ENCODE data around the gene CLASP2. TPM values are rescaled to one million over a fixed set of nuclear protein-coding genes. Genes with fewer than 3 reads are reported as not detected.
A peak's percentile ranks its signal among the peaks of the same experiment; 100 is the strongest.

Gene CLASP2
- polyA plus RNA-seq, 1 experiment: 27.4 TPM

- CTCF ChIA-PET: interaction anchor here (0.6 to 2.1 kb wide), 6 partner anchors 25 to 643 kb away, joined by 3 to 22 read pairs (median 4); no protein-coding TSS in a partner anchor
These were observed 513 bp downstream of the CLASP2 start for GRCh38 chr3:33717616-33717865.

GRCh38 chr3:33716227-33716626, 1.8 kb downstream of the CLASP2 start:
- Histone ChIP-seq H3K9me3 (ENCODE audit: control insufficient read depth, insufficient read depth, low read length) (no peaks in the 10 kb centered on the region; the same call in 1 of the 2 replicates), H3K4me3 (ENCODE audit: low read depth, low read length) (peak overlapping the region; percentile 78), H3K27me3 (ENCODE audit: control insufficient read depth, insufficient read depth, low read length) (no peaks in the 10 kb centered on the region), H3K27ac (ENCODE audit: low read depth, low read length) (no peak overlapping the region)
- CTCF ChIA-PET: interaction anchor here (0.6 to 2.1 kb wide), 13 partner anchors 23 to 343 kb away, joined by 3 to 22 read pairs (median 5); no protein-coding TSS in a partner anchor
- TF ChIP-seq, protein P1, sequence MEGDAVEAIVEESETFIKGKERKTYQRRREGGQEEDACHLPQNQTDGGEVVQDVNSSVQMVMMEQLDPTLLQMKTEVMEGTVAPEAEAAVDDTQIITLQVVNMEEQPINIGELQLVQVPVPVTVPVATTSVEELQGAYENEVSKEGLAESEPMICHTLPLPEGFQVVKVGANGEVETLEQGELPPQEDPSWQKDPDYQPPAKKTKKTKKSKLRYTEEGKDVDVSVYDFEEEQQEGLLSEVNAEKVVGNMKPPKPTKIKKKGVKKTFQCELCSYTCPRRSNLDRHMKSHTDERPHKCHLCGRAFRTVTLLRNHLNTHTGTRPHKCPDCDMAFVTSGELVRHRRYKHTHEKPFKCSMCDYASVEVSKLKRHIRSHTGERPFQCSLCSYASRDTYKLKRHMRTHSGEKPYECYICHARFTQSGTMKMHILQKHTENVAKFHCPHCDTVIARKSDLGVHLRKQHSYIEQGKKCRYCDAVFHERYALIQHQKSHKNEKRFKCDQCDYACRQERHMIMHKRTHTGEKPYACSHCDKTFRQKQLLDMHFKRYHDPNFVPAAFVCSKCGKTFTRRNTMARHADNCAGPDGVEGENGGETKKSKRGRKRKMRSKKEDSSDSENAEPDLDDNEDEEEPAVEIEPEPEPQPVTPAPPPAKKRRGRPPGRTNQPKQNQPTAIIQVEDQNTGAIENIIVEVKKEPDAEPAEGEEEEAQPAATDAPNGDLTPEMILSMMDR (IDR thresholded peaks at IDR 0.05; ENCODE audit: low read depth, low read length): no peak
- DNase-seq (ENCODE audit: low read depth, low spot score): no peak
- POLR2A ChIA-PET: interaction anchor here (0.6 kb wide), 1 partner anchor 27 kb away, joined by 3 read pairs; no protein-coding TSS in a partner anchor

More at GRCh38 chr3:33717616-33717865, 513 bp downstream of the CLASP2 start:
- peak overlapping the region; percentile 78 for H3K4me3 ChIP-seq (ENCODE audit: low read depth, low read length)
- no peaks in the 10 kb centered on the region for H3K27me3 ChIP-seq (ENCODE audit: control insufficient read depth, insufficient read depth, low read length)
- peak overlapping the region; percentile 82 for H3K27ac ChIP-seq (ENCODE audit: low read depth, low read length)
- H3K9me3 ChIP-seq (ENCODE audit: control insufficient read depth, insufficient read depth, low read length): no peaks in the 10 kb centered on the region; the same call in 1 of the 2 replicates
- POLR2A ChIA-PET: interaction anchor here (0.8 to 1.0 kb wide), 2 partner anchors 30 to 81 kb away, joined by 3 to 4 read pairs; partner anchors contain the start of gene PDCD6IP
- TF ChIP-seq, protein P1 (IDR thresholded peaks at IDR 0.05; ENCODE audit: low read depth, low read length): no peak
- DNase-seq (ENCODE audit: low read depth, low spot score): no peak

- TF ChIP-seq, protein P1 (IDR thresholded peaks at IDR 0.05; ENCODE audit: low read depth, low read length): no peak
- no peak for DNase-seq (ENCODE audit: low read depth, low spot score)
- ChIA-PET POLR2A (no interaction called here), CTCF (interaction anchor here (0.7 kb wide), 1 partner anchor 28 kb away, joined by 4 read pairs; no protein-coding TSS in a partner anchor)
- Histone ChIP-seq H3K27me3 (ENCODE audit: control insufficient read depth, insufficient read depth, low read length) (no peaks in the 10 kb centered on the region), H3K9me3 (ENCODE audit: control insufficient read depth, insufficient read depth, low read length) (no peaks in the 10 kb centered on the region), H3K4me3 (ENCODE audit: low read depth, low read length) (no peak overlapping the region), H3K27ac (ENCODE audit: low read depth, low read length) (no peak overlapping the region)
These were observed 7.0 kb downstream of the CLASP2 start for GRCh38 chr3:33711100-33711499.

GRCh38 chr3:33706056-33706455, 12.0 kb downstream of the CLASP2 start:
- POLR2A ChIA-PET: no interaction called here
- CTCF ChIA-PET: interaction anchor here (1.3 kb wide), 1 partner anchor 70 kb away, joined by 6 read pairs; no protein-coding TSS in a partner anchor

DNA sequence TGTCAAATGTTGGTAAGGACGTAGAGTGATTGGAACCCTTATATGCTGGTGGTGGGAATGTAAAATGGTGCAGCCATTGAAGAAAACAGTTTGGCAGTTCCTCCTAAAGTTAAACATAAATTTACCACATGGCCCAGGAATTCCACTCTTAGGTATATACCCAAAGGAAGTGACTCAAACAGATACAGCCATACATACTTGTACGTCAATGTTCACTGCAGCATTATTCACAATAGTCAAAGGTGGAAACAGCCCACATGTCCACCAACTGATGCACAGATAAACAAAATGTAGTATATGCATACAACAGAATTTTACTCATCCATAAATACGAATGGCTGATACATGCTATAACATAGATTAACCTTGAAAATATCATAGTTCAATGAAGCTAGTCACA, 13.2 kb downstream of the CLASP2 start:
- TF ChIP-seq, protein P1 (IDR thresholded peaks at IDR 0.05; ENCODE audit: low read depth, low read length): no peak
- Histone ChIP-seq H3K4me3 (ENCODE audit: low read depth, low read length) (no peak overlapping the region), H3K27me3 (ENCODE audit: control insufficient read depth, insufficient read depth, low read length) (no peaks in the 10 kb centered on the region), H3K27ac (ENCODE audit: low read depth, low read length) (no peak overlapping the region), H3K9me3 (ENCODE audit: control insufficient read depth, insufficient read depth, low read length) (peaks cover 15% of the 10 kb centered on the region)
- ChIA-PET POLR2A (no interaction called here), CTCF (interaction anchor here (1.3 kb wide), 1 partner anchor 71 kb away, joined by 6 read pairs; no protein-coding TSS in a partner anchor)
- no peak for DNase-seq (ENCODE audit: low read depth, low spot score)

More at GRCh38 chr3:33706056-33706455, 12.0 kb downstream of the CLASP2 start:
- H3K27me3 ChIP-seq (ENCODE audit: control insufficient read depth, insufficient read depth, low read length): no peaks in the 10 kb centered on the region
- H3K4me3 ChIP-seq (ENCODE audit: low read depth, low read length): no peak overlapping the region
- H3K9me3 ChIP-seq (ENCODE audit: control insufficient read depth, insufficient read depth, low read length): peaks cover 8% of the 10 kb centered on the region
- no peak overlapping the region for H3K27ac ChIP-seq (ENCODE audit: low read depth, low read length)
- no peak for DNase-seq (ENCODE audit: low read depth, low spot score)
- TF ChIP-seq, protein P1 (IDR thresholded peaks at IDR 0.05; ENCODE audit: low read depth, low read length): no peak
